Sigmoid colon (tissue), 7 donors: ENCODE data around the gene ATIC. TPM values are rescaled to one million over a fixed set of nuclear protein-coding genes. Genes with fewer than 3 reads are reported as not detected.

ENCODE experiments used
- DNase-seq: peaks from one replicate; pipeline ENCODE4 v3.0.0-alpha.2; 2019
- H3K27ac ChIP-seq, 4 donors: fragments of 200-600 bp; sonication (generic); one replicate each; pipeline ENCODE4 v1.5.1; 2016 to 2019; ENCODE audit warnings: mild to moderate bottlenecking in 1 of 4
- H3K27me3 ChIP-seq, 3 donors: fragments of 200-600 bp; sonication (generic); one replicate each; pipeline ENCODE4 v1.5.1; 2019; ENCODE audit warnings: mild to moderate bottlenecking in 1 of 3
- H3K36me3 ChIP-seq, 4 donors: fragments of 200-600 bp; sonication (generic); one replicate each; pipeline ENCODE4 v1.5.1; 2016 to 2019
- H3K4me1 ChIP-seq, 4 donors: fragments of 200-600 bp; sonication (generic); one replicate each; pipeline ENCODE4 v1.5.1; 2017 to 2019
- H3K4me3 ChIP-seq, 4 donors: fragments of 200-600 bp; sonication (generic); one replicate each; pipeline ENCODE4 v1.5.1; 2017 to 2019; ENCODE audit warnings: mild to moderate bottlenecking in 2 of 4, moderate library complexity in 1 of 4
- H3K9me3 ChIP-seq, 4 donors: fragments of 200-600 bp in 3 of 4; sonication (generic) in 3 of 4; one replicate each; pipeline versions ENCODE4 v1.5.1 to v1.6.1; 2013 to 2019
- CTCF ChIP-seq, 4 experiments: fragments of 450-650 bp in 3 of 4; fragments of 200-600 bp in 1 of 4; IDR thresholded peaks; one replicate each; pipeline ENCODE4 v1.5.1; 2016 to 2019; ENCODE audit warnings: antibody characterized with exemption in 4 of 4, mild to moderate bottlenecking in 3 of 4, moderate library complexity in 2 of 4
- EP300 ChIP-seq, 4 donors: sonication (generic); formaldehyde crosslinking; IDR thresholded peaks; one replicate each; pipeline ENCODE4 v1.6.1; 2017; ENCODE audit warnings: antibody characterized with exemption in 4 of 4
- POLR2A ChIP-seq, 2 donors: fragments of 450-650 bp; IDR thresholded peaks; one replicate each; pipeline ENCODE4 v1.6.1; 2016; ENCODE audit warnings: antibody characterized with exemption in 2 of 2, mild to moderate bottlenecking in 2 of 2, moderate library complexity in 2 of 2
- POLR2AphosphoS5 ChIP-seq, 4 donors: sonication (generic); formaldehyde crosslinking; IDR thresholded peaks; one replicate each; pipeline ENCODE4 v1.6.1; 2017; ENCODE audit warnings: antibody characterized with exemption in 4 of 4
- WGBS, 2 donors: extraction: QIAGEN DNeasy Blood & Tissue Kit; methylation state at CpG; one replicate each; pipeline ENCODE4 v1.1.7; 2013; 5-methylcytosine and 5-hydroxymethylcytosine counted together
- intact Hi-C: fragments of 100-400 bp; cut with DNase I; formaldehyde crosslinking; loops from one replicate; pipeline ENCODE4 v1.15.1; 2023
- polyA plus RNA-seq, 3 donors: library from polyadenylated mRNA; stranded (reverse); fragments of 200-250 nt; gene quantifications; one replicate each; pipeline ENCODE4 v1.2.3, GENCODE V29; 2013
- total RNA-seq, 4 donors: library from RNA; depleted of rRNA; stranded (reverse); fragments of >200 nt; gene quantifications; one replicate each; pipeline ENCODE4 v1.1.0, GENCODE V29; 2016
- donor health status: healthy with polysubstance abuse.
- donor health status: Bipolar disorder and iron deficiency.
- donor health status: healthy.

The ATIC gene
- total and polyA plus RNA-seq, 7 donors = 27.0 to 116 (median 42.6) TPM

- peaks cover 57 to 98% (median 77%) of the 10 kb centered on the region in 4 donors for H3K36me3 ChIP-seq
- TF ChIP-seq POLR2A (IDR thresholded peaks at IDR 0.05) = no peak
- no peak for TF ChIP-seq POLR2AphosphoS5 (IDR thresholded peaks at IDR 0.05)
- no peak for TF ChIP-seq EP300 (IDR thresholded peaks at IDR 0.05)
- no peak for TF ChIP-seq CTCF (IDR thresholded peaks at IDR 0.05)
- DNase-seq = no peak
- no peak overlapping the region for H3K4me3 ChIP-seq
- no peaks in the 10 kb centered on the region for H3K9me3 ChIP-seq
- no peaks in the 10 kb centered on the region for H3K4me1 ChIP-seq
- 97% methylated on average over 7 of the region's 7 CpGs for WGBS, 2 donors
- no peaks in the 10 kb centered on the region for H3K27me3 ChIP-seq
- H3K27ac ChIP-seq = no peak overlapping the region
- intact Hi-C loops = no loop called here
Measured at GRCh38 chr2:215386566-215386965, 74.7 kb downstream of the ATIC start.

GRCh38 chr2:215388002-215388728 lies 76.3 kb downstream of the ATIC start:
- no peak overlapping the region for H3K4me3 ChIP-seq
- no peaks in the 10 kb centered on the region for H3K27me3 ChIP-seq
- peaks cover 41 to 98% (median 75%) of the 10 kb centered on the region in 4 donors for H3K36me3 ChIP-seq
- peak overlapping the region in 2 of 4 donors; percentile 5 to 15 for H3K27ac ChIP-seq
- intact Hi-C loops = no loop called here
- H3K4me1 ChIP-seq = no peaks in the 10 kb centered on the region
- H3K9me3 ChIP-seq = no peaks in the 10 kb centered on the region
- TF ChIP-seq POLR2A (IDR thresholded peaks at IDR 0.05) (no peak), CTCF (IDR thresholded peaks at IDR 0.05) (no peak), EP300 (IDR thresholded peaks at IDR 0.05) (no peak), POLR2AphosphoS5 (IDR thresholded peaks at IDR 0.05) (peak in 1 of 4 donors; percentile 23)
- WGBS, 2 donors = 94 to 95% methylated on average over 7 of the region's 7 CpGs
- DNase-seq = no peak

GRCh38 chr2:215390550-215390913 lies 78.7 kb downstream of the ATIC start:
- TF ChIP-seq CTCF (IDR thresholded peaks at IDR 0.05) (no peak), EP300 (IDR thresholded peaks at IDR 0.05) (no peak), POLR2A (IDR thresholded peaks at IDR 0.05) (no peak), POLR2AphosphoS5 (IDR thresholded peaks at IDR 0.05) (no peak)
- 91 to 98% methylated on average over 2 of the region's 2 CpGs for WGBS, 2 donors
- Histone ChIP-seq H3K27ac (peak overlapping the region in 2 of 4 donors; percentile 2 to 5), H3K4me1 (no peaks in the 10 kb centered on the region), H3K36me3 (peaks cover 42 to 98% (median 77%) of the 10 kb centered on the region in 4 donors), H3K9me3 (no peaks in the 10 kb centered on the region), H3K27me3 (no peaks in the 10 kb centered on the region), H3K4me3 (no peak overlapping the region)
- no peak for DNase-seq
- intact Hi-C loops = no loop called here

- Histone ChIP-seq H3K4me3 (no peak overlapping the region), H3K9me3 (no peaks in the 10 kb centered on the region), H3K36me3 (peaks cover 38 to 100% (median 77%) of the 10 kb centered on the region in 4 donors), H3K4me1 (peaks cover 0 to 7% (median 2%) of the 10 kb centered on the region in 4 donors), H3K27me3 (no peaks in the 10 kb centered on the region), H3K27ac (no peak overlapping the region)
- intact Hi-C loops = no loop called here
- no peak for TF ChIP-seq CTCF (IDR thresholded peaks at IDR 0.05)
- TF ChIP-seq EP300 (IDR thresholded peaks at IDR 0.05) = no peak
- TF ChIP-seq POLR2A (IDR thresholded peaks at IDR 0.05) = no peak
- TF ChIP-seq POLR2AphosphoS5 (IDR thresholded peaks at IDR 0.05) = no peak
- DNase-seq = no peak
- 88 to 94% methylated on average over 5 of the region's 5 CpGs for whole genome bisulfite sequencing, 2 donors
Measured at GRCh38 chr2:215391531-215391930, 79.7 kb downstream of the ATIC start.
